GM19397 (cell line): ENCODE results near the gene GTPBP6.
"Not testable (repeated sequence)": the region's sequence is repeated elsewhere in the genome, so short reads cannot be mapped to it uniquely, and the experiment has no call there.

ENCODE experiments used
- ATAC-seq: cut with Tn5 transposase; IDR thresholded peaks from one replicate; pipeline ENCODE4 v1.9.1; 2021; ENCODE audit warnings: mild to moderate bottlenecking, moderate library complexity; ENCODE audit not compliant: unreplicated experiment

GTPBP6 gene

GRCh38 chrX:352582-353314 lies 34.2 kb upstream of the GTPBP6 start:
- ATAC-seq, result no peak

- ATAC-seq, result no peak
Observed at GRCh38 chrX:352181-352580, 33.6 kb upstream of the GTPBP6 start.

- no peak for ATAC-seq
Observed at GRCh38 chrX:351736-352135, 33.1 kb upstream of the GTPBP6 start.

GRCh38 chrX:351324-351641 lies 32.7 kb upstream of the GTPBP6 start:
- not testable (repeated sequence) for ATAC-seq

- ATAC-seq, result no peak
Observed at GRCh38 chrX:350534-351323, 32.1 kb upstream of the GTPBP6 start.

GRCh38 chrX:350148-350533 lies 31.5 kb upstream of the GTPBP6 start:
- ATAC-seq, result no peak

- no peak for ATAC-seq
Observed at GRCh38 chrX:349702-350101, 31.1 kb upstream of the GTPBP6 start.

- no peak for ATAC-seq
Observed at GRCh38 chrX:349196-349595, 30.6 kb upstream of the GTPBP6 start.

GRCh38 chrX:348461-349117 lies 30.0 kb upstream of the GTPBP6 start:
- no peak for ATAC-seq

GRCh38 chrX:347351-348117 lies 28.9 kb upstream of the GTPBP6 start:
- no peak for ATAC-seq

- no peak for ATAC-seq
Observed at GRCh38 chrX:346034-346813, 27.6 kb upstream of the GTPBP6 start.

- ATAC-seq, result no peak
Observed at GRCh38 chrX:345020-345925, 26.7 kb upstream of the GTPBP6 start.

GRCh38 chrX:344371-344901 lies 25.8 kb upstream of the GTPBP6 start:
- no peak for ATAC-seq

- ATAC-seq, result no peak
Observed at GRCh38 chrX:341541-342101, 23.0 kb upstream of the GTPBP6 start.

- no peak for ATAC-seq
Observed at GRCh38 chrX:340641-341423, 22.2 kb upstream of the GTPBP6 start.

GRCh38 chrX:340121-340520 lies 21.5 kb upstream of the GTPBP6 start:
- ATAC-seq, result no peak

- no peak for ATAC-seq
Observed at GRCh38 chrX:338836-339400, 20.3 kb upstream of the GTPBP6 start.
